Natural killer cell (primary cell): ENCODE results near the gene ARIH1. TPM values are rescaled to one million over a fixed set of nuclear protein-coding genes. Genes with fewer than 3 reads are reported as not detected.

Experiments
- ATAC-seq, 3 donors: fragments of 150-1000 bp in 2 of 3; fragments of 200-7000 bp in 1 of 3; cut with Tn5 transposase; 1 replicate in 1 of 3; 2 replicates in 2 of 3; pipeline ENCODE4 v1.10.0; 2021; ENCODE audit warnings: mild to moderate bottlenecking in 2 of 3, moderate library complexity in 2 of 3
- DNase-seq, 2 donors: peaks; one replicate each; pipeline versions ENCODE4 v3.0.0 to v3.0.0-alpha.2; 2013 to 2021; ENCODE audit warnings: mixed read lengths in 1 of 2
- H3K27ac ChIP-seq: one replicate; pipeline ENCODE4 v1.5.1; 2013; ENCODE audit warnings: mild to moderate bottlenecking, low read length
- H3K27me3 ChIP-seq: one replicate; pipeline ENCODE4 v1.6.1; 2013; ENCODE audit warnings: low read length; ENCODE audit not compliant: control insufficient read depth, insufficient read depth
- H3K36me3 ChIP-seq: one replicate; pipeline ENCODE4 v1.6.1; 2013; ENCODE audit warnings: low read length; ENCODE audit not compliant: control insufficient read depth, insufficient read depth
- H3K4me1 ChIP-seq: one replicate; pipeline ENCODE4 v1.6.1; 2013; ENCODE audit warnings: low read length; ENCODE audit not compliant: control insufficient read depth, insufficient read depth
- H3K4me3 ChIP-seq: one replicate; pipeline ENCODE4 v1.5.1; 2013; ENCODE audit warnings: low read length
- H3K9me3 ChIP-seq: one replicate; pipeline ENCODE4 v1.6.1; 2013; ENCODE audit warnings: low read length; ENCODE audit not compliant: control insufficient read depth, insufficient read depth
- H3K27ac Mint-ChIP-seq, 2 donors: one replicate each; pipeline ENCODE4 v1.8.0; 2022; ENCODE audit warnings: mild to moderate bottlenecking in 2 of 2, mixed read lengths in 2 of 2, moderate library complexity in 1 of 2
- H3K27me3 Mint-ChIP-seq, 2 donors: one replicate each; pipeline ENCODE4 v1.8.0; 2022; ENCODE audit warnings: low read depth in 2 of 2, mixed read lengths in 2 of 2
- H3K36me3 Mint-ChIP-seq: one replicate; pipeline ENCODE4 v1.8.0; 2022; ENCODE audit warnings: mixed read lengths
- H3K4me1 Mint-ChIP-seq, 2 donors: one replicate each; pipeline ENCODE4 v1.8.0; 2022; ENCODE audit warnings: mixed read lengths in 2 of 2
- H3K4me3 Mint-ChIP-seq: one replicate; pipeline ENCODE4 v1.8.0; 2022; ENCODE audit warnings: mild to moderate bottlenecking, moderate library complexity, mixed read lengths
- H3K9me3 Mint-ChIP-seq, 2 donors: one replicate each; pipeline ENCODE4 v1.8.0; 2022; ENCODE audit warnings: mixed read lengths in 2 of 2
- CTCF ChIP-seq: fragments of 200-600 bp; IDR thresholded peaks from one replicate; pipeline ENCODE4 v1.8.0; 2022; ENCODE audit warnings: antibody characterized with exemption
- WGBS: methylation state at CpG from one replicate; pipeline ENCODE4 v1.1.7; 2013; ENCODE audit warnings: missing lambda C conversion rate; ENCODE audit not compliant: insufficient coverage; 5-methylcytosine and 5-hydroxymethylcytosine counted together
- intact Hi-C: fragments of 100-400 bp; cut with micrococcal nuclease; formaldehyde crosslinking; loops from one replicate; pipeline ENCODE4 v1.14.2; 2022
- total RNA-seq, 4 donors: library from RNA; stranded (reverse); fragments of 120-200 nt in 1 of 4; gene quantifications; one replicate each; pipeline versions ENCODE4 v1.2.3 to v1.2.4, GENCODE V29; 2013 to 2022

ARIH1 gene
- total RNA-seq, 3 donors from 2014 or later (not counting 1 experiment from before 2014, with no cell fraction given), result 193 to 212 (median 212) TPM

GRCh38 chr15:72585476-72586058 lies 111.4 kb downstream of the ARIH1 start:
- Mint-ChIP-seq H3K27ac (no peak overlapping the region), H3K4me1 (peaks cover 5 to 7% of the 10 kb centered on the region in 2 donors), H3K4me3 (no peak overlapping the region), H3K9me3 (no peaks in the 10 kb centered on the region), H3K27me3 (no peaks in the 10 kb centered on the region), H3K36me3 (peaks cover 18% of the 10 kb centered on the region)
- TF ChIP-seq CTCF, result no peak
- H3K27ac ChIP-seq, result no peak overlapping the region
- 90% methylated on average over 1 of the region's 1 CpG for WGBS
- DNase-seq (no peak), ATAC-seq (no peak)
- H3K4me3 ChIP-seq, result no peak overlapping the region
- intact Hi-C loops, result no loop called here
- no peaks in the 10 kb centered on the region for H3K9me3 ChIP-seq
- no peaks in the 10 kb centered on the region for H3K4me1 ChIP-seq
- peaks cover 51% of the 10 kb centered on the region for H3K36me3 ChIP-seq
- no peaks in the 10 kb centered on the region for H3K27me3 ChIP-seq

GRCh38 chr15:72588096-72588495 lies 114.0 kb downstream of the ARIH1 start:
- Histone ChIP-seq H3K27ac (no peak overlapping the region), H3K27me3 (no peaks in the 10 kb centered on the region), H3K9me3 (no peaks in the 10 kb centered on the region), H3K4me1 (no peaks in the 10 kb centered on the region), H3K4me3 (no peak overlapping the region), H3K36me3 (peaks cover 26% of the 10 kb centered on the region)
- peaks cover 5 to 7% of the 10 kb centered on the region in 2 donors for H3K4me1 Mint-ChIP-seq
- H3K27ac Mint-ChIP-seq, result no peak overlapping the region
- H3K36me3 Mint-ChIP-seq, result peaks cover 13% of the 10 kb centered on the region
- ATAC-seq (no peak), DNase-seq (no peak)
- TF ChIP-seq CTCF, result no peak
- no peaks in the 10 kb centered on the region for H3K27me3 Mint-ChIP-seq
- H3K4me3 Mint-ChIP-seq, result no peak overlapping the region
- WGBS, result 99% methylated on average over 3 of the region's 3 CpGs
- no peaks in the 10 kb centered on the region for H3K9me3 Mint-ChIP-seq
- intact Hi-C loops, result no loop called here

GRCh38 chr15:72590427-72590826 lies 116.3 kb downstream of the ARIH1 start:
- H3K4me1 Mint-ChIP-seq, result peaks cover 5 to 7% of the 10 kb centered on the region in 2 donors
- no peaks in the 10 kb centered on the region for H3K4me1 ChIP-seq
- H3K36me3 ChIP-seq, result peaks cover 4% of the 10 kb centered on the region
- no peaks in the 10 kb centered on the region for H3K9me3 ChIP-seq
- DNase-seq, result no peak
- 100% methylated on average over 1 of the region's 1 CpG for WGBS
- H3K27ac Mint-ChIP-seq, result no peak overlapping the region
- intact Hi-C loops, result loop anchor here (10.0 kb wide), 1 partner anchor 84 kb away; no protein-coding TSS in a partner anchor
- no peaks in the 10 kb centered on the region for H3K36me3 Mint-ChIP-seq
- no peak overlapping the region for H3K4me3 ChIP-seq
- no peaks in the 10 kb centered on the region for H3K9me3 Mint-ChIP-seq
- no peak overlapping the region for H3K27ac ChIP-seq
- no peak for TF ChIP-seq CTCF
- H3K27me3 ChIP-seq, result no peaks in the 10 kb centered on the region
- H3K27me3 Mint-ChIP-seq, result no peaks in the 10 kb centered on the region
- ATAC-seq, result no peak
- no peak overlapping the region for H3K4me3 Mint-ChIP-seq

- Mint-ChIP-seq H3K27me3 (no peaks in the 10 kb centered on the region), H3K4me1 (peaks cover 5 to 7% of the 10 kb centered on the region in 2 donors), H3K4me3 (no peak overlapping the region), H3K9me3 (no peaks in the 10 kb centered on the region), H3K36me3 (no peaks in the 10 kb centered on the region), H3K27ac (no peak overlapping the region)
- H3K27ac ChIP-seq, result no peak overlapping the region
- WGBS, result 41% methylated on average over 1 of the region's 1 CpG
- no peaks in the 10 kb centered on the region for H3K27me3 ChIP-seq
- H3K4me1 ChIP-seq, result no peaks in the 10 kb centered on the region
- no peak overlapping the region for H3K4me3 ChIP-seq
- no peaks in the 10 kb centered on the region for H3K36me3 ChIP-seq
- no peaks in the 10 kb centered on the region for H3K9me3 ChIP-seq
- ATAC-seq (no peak), DNase-seq (no peak)
- no peak for TF ChIP-seq CTCF
- intact Hi-C loops, result loop anchor here (10.0 kb wide), 1 partner anchor 83 kb away; no protein-coding TSS in a partner anchor
These were observed 117.2 kb downstream of the ARIH1 start for GRCh38 chr15:72591361-72591760.
